LNCaP clone FGC (cell line): ENCODE results near the gene SLAMF8.

Experiments
- DNase-seq: peaks from one replicate; pipeline ENCODE4 v3.0.0-alpha.2; 2011; ENCODE audit warnings: low read depth
- H3K4me3 ChIP-seq: 2 replicates; pipeline ENCODE4 v1.5.1; 2011; ENCODE audit warnings: mild to moderate bottlenecking, low read depth, low read length, control low read depth
- TF ChIP-seq, protein P1 (sequence below): IDR thresholded peaks from 2 replicates; pipeline ENCODE4 v1.5.1; 2012; ENCODE audit warnings: mild to moderate bottlenecking; ENCODE audit not compliant: control insufficient read depth, insufficient read depth; ENCODE audit errors: extremely low read depth

Gene SLAMF8

DNA sequence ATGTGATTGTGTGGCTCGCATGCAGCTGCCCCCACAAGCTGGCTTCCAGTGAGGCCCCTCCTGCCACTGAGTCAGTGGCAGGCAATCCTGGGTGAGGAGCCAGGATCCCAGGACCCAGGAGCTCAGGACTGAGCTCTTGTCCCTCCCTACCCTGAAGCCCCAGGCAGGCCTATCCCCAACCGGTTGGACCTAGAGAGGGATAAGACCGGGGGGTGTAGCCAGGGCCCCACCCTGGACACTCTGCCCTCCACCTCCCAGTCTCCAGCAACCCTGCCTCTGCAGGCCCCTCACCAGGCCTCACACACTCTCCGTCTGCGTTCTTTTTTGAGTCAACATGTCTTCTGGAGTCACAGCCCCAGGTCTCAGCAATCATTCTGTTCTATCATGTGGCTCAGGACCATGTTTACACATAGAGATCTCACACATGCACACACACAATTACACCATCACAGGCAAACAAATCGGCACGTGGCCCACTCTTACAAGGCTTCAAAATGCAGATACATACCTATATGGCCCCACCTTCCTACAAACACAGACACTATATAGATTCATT is 33.2 kb downstream of the SLAMF8 start:
- H3K4me3 ChIP-seq = no peak overlapping the region
- TF ChIP-seq, protein P1, sequence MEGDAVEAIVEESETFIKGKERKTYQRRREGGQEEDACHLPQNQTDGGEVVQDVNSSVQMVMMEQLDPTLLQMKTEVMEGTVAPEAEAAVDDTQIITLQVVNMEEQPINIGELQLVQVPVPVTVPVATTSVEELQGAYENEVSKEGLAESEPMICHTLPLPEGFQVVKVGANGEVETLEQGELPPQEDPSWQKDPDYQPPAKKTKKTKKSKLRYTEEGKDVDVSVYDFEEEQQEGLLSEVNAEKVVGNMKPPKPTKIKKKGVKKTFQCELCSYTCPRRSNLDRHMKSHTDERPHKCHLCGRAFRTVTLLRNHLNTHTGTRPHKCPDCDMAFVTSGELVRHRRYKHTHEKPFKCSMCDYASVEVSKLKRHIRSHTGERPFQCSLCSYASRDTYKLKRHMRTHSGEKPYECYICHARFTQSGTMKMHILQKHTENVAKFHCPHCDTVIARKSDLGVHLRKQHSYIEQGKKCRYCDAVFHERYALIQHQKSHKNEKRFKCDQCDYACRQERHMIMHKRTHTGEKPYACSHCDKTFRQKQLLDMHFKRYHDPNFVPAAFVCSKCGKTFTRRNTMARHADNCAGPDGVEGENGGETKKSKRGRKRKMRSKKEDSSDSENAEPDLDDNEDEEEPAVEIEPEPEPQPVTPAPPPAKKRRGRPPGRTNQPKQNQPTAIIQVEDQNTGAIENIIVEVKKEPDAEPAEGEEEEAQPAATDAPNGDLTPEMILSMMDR = no peak
- no peak for DNase-seq

DNA sequence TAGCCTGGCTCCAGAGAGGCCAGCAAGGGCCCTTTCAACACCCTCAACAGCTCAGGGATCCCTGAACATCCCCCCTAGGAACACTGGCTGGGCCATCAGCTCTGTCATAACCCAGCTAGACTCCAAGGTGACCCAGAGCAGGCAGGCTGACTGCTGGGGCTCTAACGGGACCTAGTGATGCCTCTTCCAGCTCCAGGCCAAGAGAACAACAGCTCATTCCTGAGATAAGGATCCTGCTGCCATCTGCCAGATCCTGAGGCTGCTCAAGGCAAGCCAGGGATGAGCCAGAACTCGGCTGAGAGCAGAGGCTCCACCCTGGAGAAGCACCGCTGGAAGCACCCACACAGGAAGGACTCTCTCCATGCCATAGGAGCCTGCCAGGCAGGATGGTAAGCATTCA is 33.8 kb downstream of the SLAMF8 start:
- no peak for DNase-seq
- TF ChIP-seq, protein P1 = no peak
- no peak overlapping the region for H3K4me3 ChIP-seq

- no peak overlapping the region for H3K4me3 ChIP-seq
- DNase-seq = no peak
- TF ChIP-seq, protein P1 = no peak
These were observed 34.5 kb downstream of the SLAMF8 start for GRCh38 chr1:159861218-159861617.

DNA sequence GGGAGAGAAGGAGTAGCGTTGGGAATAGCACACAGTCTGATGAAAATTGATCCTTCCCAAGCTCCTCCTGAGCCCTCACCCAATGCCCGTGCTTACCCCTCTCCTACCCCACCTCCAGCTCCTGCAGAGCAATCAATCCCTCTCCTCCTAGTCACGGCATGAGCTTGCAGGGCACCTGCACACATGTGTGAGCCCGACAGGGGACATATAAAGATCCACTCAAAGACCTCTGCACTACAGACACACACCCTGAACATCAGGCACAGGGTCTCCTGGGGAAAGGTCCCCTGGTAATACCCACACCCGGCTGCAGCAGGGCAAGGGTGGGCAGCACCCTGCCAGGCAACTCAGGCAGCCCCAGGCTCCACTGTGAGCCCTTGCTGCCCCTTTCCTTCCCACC is 35.4 kb downstream of the SLAMF8 start:
- no peak overlapping the region for H3K4me3 ChIP-seq
- no peak for DNase-seq

DNA sequence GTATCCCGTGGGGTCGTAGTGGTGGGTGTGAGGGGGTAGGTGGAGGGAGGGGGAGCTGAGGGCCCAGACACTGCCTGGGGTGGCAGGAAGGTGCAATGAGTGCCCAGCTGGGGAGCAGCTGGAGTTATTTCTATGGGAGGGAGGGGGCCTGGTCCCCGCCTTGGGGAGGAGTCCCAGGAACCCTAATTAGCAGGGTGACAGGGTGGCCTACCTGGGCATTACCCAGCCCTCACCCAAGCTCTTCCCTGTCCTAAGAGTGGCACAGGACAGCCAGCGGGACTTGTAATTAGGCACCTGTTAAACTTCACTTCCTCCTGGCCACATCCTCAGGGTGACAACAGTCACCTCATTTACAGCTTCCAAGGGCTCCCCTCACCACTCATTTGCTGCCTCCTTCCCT is 35.9 kb downstream of the SLAMF8 start, which contains the start of gene VSIG8:
Gene VSIG8 (minus strand): TSS at position 101 of the 400 bp plus-strand sequence. CDS start 136 bp downstream, outside the sequence.
- H3K4me3 ChIP-seq = no peak within 1 kb of the TSS
- TF ChIP-seq, protein P1 = no peak
- DNase-seq = no peak

More for the DNA sequence above, 35.4 kb downstream of the SLAMF8 start:
- TF ChIP-seq, protein P1 = no peak

GRCh38 chr1:159864262-159864661 is 37.6 kb downstream of the SLAMF8 start:
- no peak overlapping the region for H3K4me3 ChIP-seq
- DNase-seq = no peak
- TF ChIP-seq, protein P1 = no peak

- TF ChIP-seq, protein P1 = no peak
- H3K4me3 ChIP-seq = no peak overlapping the region
- no peak for DNase-seq
These were observed 39.4 kb downstream of the SLAMF8 start for GRCh38 chr1:159866066-159866465.
